K562 (cell line): ENCODE data around the gene RABL3. TPM values are rescaled to one million over a fixed set of nuclear protein-coding genes. Genes with fewer than 3 reads are reported as not detected.

Experiments
- ATF3 ChIP-seq, 2 experiments: fragments of 450-650 bp in 1 of 2; sonication (generic) in 1 of 2; formaldehyde crosslinking in 1 of 2; IDR thresholded peaks in 1 of 2; conservative IDR thresholded peaks in 1 of 2; 2 replicates each; pipeline versions ENCODE4 v1.6.1 to v1.8.1; 2016 to 2023; ENCODE audit warnings: mild to moderate bottlenecking in 2 of 2, moderate library complexity in 2 of 2, inconsistent platforms in 1 of 2, missing genetic modification reagents in 1 of 2
- ATF7 ChIP-seq: fragments of 450-650 bp; IDR thresholded peaks from 2 replicates; pipeline ENCODE4 v1.7.1; 2014; ENCODE audit warnings: mild to moderate bottlenecking, moderate library complexity
- DDX20 ChIP-seq: fragments of 450-650 bp; IDR thresholded peaks from 2 replicates; pipeline ENCODE4 v1.6.1; 2016; ENCODE audit warnings: missing genetic modification characterization, low read depth, mild to moderate bottlenecking, missing compliant biosample characterization, moderate library complexity
- MAFK ChIP-seq: IDR thresholded peaks from 2 replicates; pipeline ENCODE4 v1.6.1; 2011; ENCODE audit warnings: low read length, improper control_type of control experiment
- MLLT1 ChIP-seq, 2 experiments: fragments of 450-650 bp; IDR thresholded peaks; 2 replicates each; pipeline ENCODE4 v1.6.1; 2016
- PHTF2 ChIP-seq: fragments of 250-450 bp; sonication (Bioruptor Pico); IDR thresholded peaks from 2 replicates; pipeline ENCODE4 v1.5.0; 2021; ENCODE audit warnings: mild to moderate bottlenecking
- SMARCE1 ChIP-seq: fragments of 450-650 bp; IDR thresholded peaks from 2 replicates; pipeline ENCODE4 v1.7.1; 2016; ENCODE audit warnings: mild to moderate bottlenecking
- ZBTB33 ChIP-seq: sonication (generic); formaldehyde crosslinking; IDR thresholded peaks from 2 replicates; pipeline ENCODE4 v1.8.1; 2023; ENCODE audit warnings: mild to moderate bottlenecking, missing genetic modification reagents
- ZBTB9 ChIP-seq: fragments of 450-650 bp; formaldehyde crosslinking; IDR thresholded peaks from 2 replicates; pipeline ENCODE4 v1.4.0; 2020; ENCODE audit warnings: mild to moderate bottlenecking, moderate library complexity
- ZKSCAN8 ChIP-seq: fragments of 200-800 bp; sonication (Bioruptor generic); IDR thresholded peaks from 2 replicates; pipeline ENCODE4 v1.6.1; 2016; ENCODE audit warnings: missing genetic modification characterization, missing compliant biosample characterization
- ZNF318 ChIP-seq, 2 experiments: fragments of 450-650 bp; IDR thresholded peaks; 2 replicates each; pipeline ENCODE4 v1.6.1; 2016; ENCODE audit warnings: mild to moderate bottlenecking in 2 of 2, borderline replicate concordance in 1 of 2, low read depth in 1 of 2, moderate library complexity in 1 of 2
- polyA plus RNA-seq, 8 experiments: library from polyadenylated mRNA; depleted of rRNA in 4 of 8; stranded (reverse) in 5 of 8; unstranded in 3 of 8; fragments of >200 nt; fragmentation: Nextera tagmentation in 2 of 8; fragmentation: Illumina TruSeq in 1 of 8; extraction: Ambion mirVana in 2 of 8; extraction: Trizol in 1 of 8; gene quantifications; 2 replicates each; pipeline versions ENCODE4 v1.2.1 to v1.2.3, GENCODE V29; 2011 to 2014; ENCODE audit warnings: inconsistent platforms in 1 of 8, missing spikeins in 1 of 8
- total RNA-seq, 7 experiments: library from RNA; depleted of rRNA in 6 of 7; stranded (reverse); fragments of >200 nt in 6 of 7; fragmentation: Illumina TruSeq in 2 of 7; extraction: Trizol in 2 of 7; gene quantifications; 2 replicates each; pipeline versions ENCODE4 v1.2.1 to v1.2.3, GENCODE V29; 2011 to 2021; ENCODE audit warnings: low replicate concordance in 1 of 7

The RABL3 gene
- total and polyA plus RNA-seq, 9 of the 15 experiments (the other 6 are each of a cell fraction or from before 2014, with no cell fraction given) = 6.5 to 30.7 (median 12.3) TPM

- TF ChIP-seq ZNF318 (IDR thresholded peaks at IDR 0.05; ENCODE audit: borderline replicate concordance in 1 of 2, low read depth in 1 of 2) = peak in 1 of 2 experiments; percentile 67; a peak in 1 of 4 replicates
- no peak for TF ChIP-seq PHTF2 (CRISPR knock-in tag)
- TF ChIP-seq DDX20 (tag) = no peak
- no peak for TF ChIP-seq ZBTB33 (CRISPR knock-in tag)
- peak; percentile 89 for TF ChIP-seq ATF7
- TF ChIP-seq ZKSCAN8 = peak; percentile 51; the same call in 1 of the 2 replicates
- TF ChIP-seq SMARCE1 = peak; percentile 47; the same call in 1 of the 2 replicates
- peak; percentile 92 for TF ChIP-seq MAFK
- no peak for TF ChIP-seq ZBTB9 (CRISPR knock-in tag)
- TF ChIP-seq MLLT1 (IDR thresholded peaks at IDR 0.05) = no peak; a peak in 1 of 4 replicates
- peak; percentile 86 for TF ChIP-seq ATF3 (IDR thresholded peaks at IDR 0.05)
- TF ChIP-seq ATF3 (CRISPR knock-in tag; conservative IDR thresholded peaks at IDR 0.05) = no peak
These were observed 99.9 kb downstream of the RABL3 start (continued) for GRCh38 chr3:120642368-120642948.
